GM06990 (cell line): ENCODE data around the gene TMEM52.
"Not testable (repeated sequence)": the region's sequence is repeated elsewhere in the genome, so short reads cannot be mapped to it uniquely, and the experiment has no call there.

Source experiments
- DNase-seq: peaks from one replicate; pipeline ENCODE4 v3.0.0-alpha.2; 2011; ENCODE audit not compliant: insufficient read length; ENCODE audit errors: extremely low read depth
- H3K27me3 ChIP-seq: replicated peaks from 2 replicates; pipeline ENCODE4 v1.6.0; 2011; ENCODE audit warnings: low read length; ENCODE audit not compliant: control insufficient read depth, insufficient read depth
- H3K36me3 ChIP-seq: 2 replicates; pipeline ENCODE4 v1.5.1; 2011; ENCODE audit warnings: low read length; ENCODE audit not compliant: control insufficient read depth, insufficient read depth
- H3K4me3 ChIP-seq: replicated peaks from 2 replicates; pipeline ENCODE4 v1.5.1; 2011; ENCODE audit warnings: low read depth, mild to moderate bottlenecking, control low read depth, low read length
- CTCF ChIP-seq: IDR thresholded peaks from 2 replicates; pipeline ENCODE4 v1.5.1; 2011; ENCODE audit warnings: low read length, control low read depth, mild to moderate bottlenecking, inconsistent platforms; ENCODE audit not compliant: insufficient read depth, poor library complexity, severe bottlenecking

Gene TMEM52

GRCh38 chr1:1937549-1938275 lies 18.6 kb upstream of the TMEM52 start:
- Histone ChIP-seq H3K4me3 (no peak overlapping the region), H3K27me3 (no peaks in the 10 kb centered on the region), H3K36me3 (no peaks in the 10 kb centered on the region)
- DNase-seq: no peak
- TF ChIP-seq CTCF: no peak

GRCh38 chr1:1937061-1937460 lies 18.0 kb upstream of the TMEM52 start:
- TF ChIP-seq CTCF: no peak
- DNase-seq: no peak
- no peaks in the 10 kb centered on the region for H3K36me3 ChIP-seq
- H3K4me3 ChIP-seq: no peak overlapping the region
- H3K27me3 ChIP-seq: no peaks in the 10 kb centered on the region

- not testable (repeated sequence) for H3K36me3 ChIP-seq, DNase-seq, H3K27me3 ChIP-seq, H3K4me3 ChIP-seq
Measured at GRCh38 chr1:1934848-1935247, 15.8 kb upstream of the TMEM52 start.

GRCh38 chr1:1929639-1930545 lies 10.8 kb upstream of the TMEM52 start:
- TF ChIP-seq CTCF: no peak
- H3K27me3 ChIP-seq: no peaks in the 10 kb centered on the region
- H3K36me3 ChIP-seq: no peaks in the 10 kb centered on the region
- DNase-seq: no peak
- H3K4me3 ChIP-seq: no peak overlapping the region

- no peak for TF ChIP-seq CTCF
- Histone ChIP-seq H3K27me3 (no peaks in the 10 kb centered on the region), H3K36me3 (no peaks in the 10 kb centered on the region), H3K4me3 (no peak overlapping the region)
- DNase-seq: no peak
Measured at GRCh38 chr1:1929102-1929638, 10.1 kb upstream of the TMEM52 start.
